Measurements from ENCODE around the gene STEAP1.

DNA sequence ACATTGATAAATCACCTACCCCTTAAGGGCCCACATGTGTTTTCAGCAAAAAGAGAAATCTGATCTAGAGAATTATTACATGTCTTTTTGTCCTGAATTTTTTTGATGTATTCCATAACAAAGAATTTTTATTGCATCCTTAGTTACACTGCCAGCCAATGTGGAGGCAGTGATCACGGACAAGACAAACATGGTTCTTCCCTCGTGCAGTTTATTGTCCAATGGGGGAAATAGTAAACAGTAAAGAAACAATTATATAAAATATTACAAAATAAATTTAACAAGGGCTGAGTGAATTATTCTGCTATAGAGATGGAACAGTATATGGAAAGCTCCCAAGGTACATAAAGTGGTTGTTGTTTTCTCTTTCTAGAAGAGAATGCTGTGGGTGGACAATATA lies 59.3 kb downstream of the STEAP1 start:
- TF ChIP-seq FOXP2 (optimal IDR thresholded peaks at IDR 0.05; ENCODE audit: borderline replicate concordance, extremely low read depth, extremely low read length, insufficient read depth) (no peak), POLR2AphosphoS5 (IDR thresholded peaks at IDR 0.05; ENCODE audit: low read depth, low read length) (no peak)
- TF ChIP-seq, protein P1, sequence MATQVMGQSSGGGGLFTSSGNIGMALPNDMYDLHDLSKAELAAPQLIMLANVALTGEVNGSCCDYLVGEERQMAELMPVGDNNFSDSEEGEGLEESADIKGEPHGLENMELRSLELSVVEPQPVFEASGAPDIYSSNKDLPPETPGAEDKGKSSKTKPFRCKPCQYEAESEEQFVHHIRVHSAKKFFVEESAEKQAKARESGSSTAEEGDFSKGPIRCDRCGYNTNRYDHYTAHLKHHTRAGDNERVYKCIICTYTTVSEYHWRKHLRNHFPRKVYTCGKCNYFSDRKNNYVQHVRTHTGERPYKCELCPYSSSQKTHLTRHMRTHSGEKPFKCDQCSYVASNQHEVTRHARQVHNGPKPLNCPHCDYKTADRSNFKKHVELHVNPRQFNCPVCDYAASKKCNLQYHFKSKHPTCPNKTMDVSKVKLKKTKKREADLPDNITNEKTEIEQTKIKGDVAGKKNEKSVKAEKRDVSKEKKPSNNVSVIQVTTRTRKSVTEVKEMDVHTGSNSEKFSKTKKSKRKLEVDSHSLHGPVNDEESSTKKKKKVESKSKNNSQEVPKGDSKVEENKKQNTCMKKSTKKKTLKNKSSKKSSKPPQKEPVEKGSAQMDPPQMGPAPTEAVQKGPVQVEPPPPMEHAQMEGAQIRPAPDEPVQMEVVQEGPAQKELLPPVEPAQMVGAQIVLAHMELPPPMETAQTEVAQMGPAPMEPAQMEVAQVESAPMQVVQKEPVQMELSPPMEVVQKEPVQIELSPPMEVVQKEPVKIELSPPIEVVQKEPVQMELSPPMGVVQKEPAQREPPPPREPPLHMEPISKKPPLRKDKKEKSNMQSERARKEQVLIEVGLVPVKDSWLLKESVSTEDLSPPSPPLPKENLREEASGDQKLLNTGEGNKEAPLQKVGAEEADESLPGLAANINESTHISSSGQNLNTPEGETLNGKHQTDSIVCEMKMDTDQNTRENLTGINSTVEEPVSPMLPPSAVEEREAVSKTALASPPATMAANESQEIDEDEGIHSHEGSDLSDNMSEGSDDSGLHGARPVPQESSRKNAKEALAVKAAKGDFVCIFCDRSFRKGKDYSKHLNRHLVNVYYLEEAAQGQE (IDR thresholded peaks at IDR 0.05; ENCODE audit: insufficient read depth in 1 of 2, low read depth in 2 of 2, low read length in 2 of 2) = no peak
